Activated CD4-positive, alpha-beta T cell treated with anti-CD3 and anti-CD28 coated beads, Interleukin-2, Interleukin-4, amounts not matched to agents 100 ng/mL and 50 ng/mL, durations not matched to agents 16 hours and 8 hours (primary cell): ENCODE measurements around the gene ALS2CL.
A peak's percentile ranks its signal among the peaks of the same experiment; 100 is the strongest.
"Not testable (repeated sequence)": the region's sequence is repeated elsewhere in the genome, so short reads cannot be mapped to it uniquely, and the experiment has no call there.

Source experiments
- DNase-seq: peaks from one replicate; pipeline ENCODE4 v3.0.0-alpha.2; 2020; ENCODE audit warnings: low spot score

Gene ALS2CL

GRCh38 chr3:46715507-46716175 lies 22.2 kb upstream of the ALS2CL start:
- DNase-seq: no peak

GRCh38 chr3:46714728-46715506 lies 21.4 kb upstream of the ALS2CL start:
- DNase-seq: no peak

- DNase-seq: peak; percentile 62
Measured at GRCh38 chr3:46713898-46714552, 20.5 kb upstream of the ALS2CL start.

- no peak for DNase-seq
Measured at GRCh38 chr3:46713050-46713897, 19.8 kb upstream of the ALS2CL start.

- DNase-seq: no peak
Measured at GRCh38 chr3:46712191-46713049, 18.9 kb upstream of the ALS2CL start.

- no peak for DNase-seq
Measured at GRCh38 chr3:46711760-46712159, 18.3 kb upstream of the ALS2CL start.

- DNase-seq: no peak
Measured at GRCh38 chr3:46711305-46711704, 17.8 kb upstream of the ALS2CL start.

GRCh38 chr3:46710671-46711295 lies 17.3 kb upstream of the ALS2CL start:
- no peak for DNase-seq

- no peak for DNase-seq
Measured at GRCh38 chr3:46710229-46710628, 16.8 kb upstream of the ALS2CL start.

- DNase-seq: no peak
Measured at GRCh38 chr3:46709721-46710120, 16.2 kb upstream of the ALS2CL start.

GRCh38 chr3:46709157-46709654 lies 15.7 kb upstream of the ALS2CL start:
- no peak for DNase-seq

- DNase-seq: no peak
Measured at GRCh38 chr3:46708401-46709156, 15.1 kb upstream of the ALS2CL start.

GRCh38 chr3:46707601-46708011 lies 14.1 kb upstream of the ALS2CL start:
- DNase-seq: no peak

- DNase-seq: no peak
Measured at GRCh38 chr3:46706771-46707582, 13.5 kb upstream of the ALS2CL start.

GRCh38 chr3:46705751-46706552 lies 12.5 kb upstream of the ALS2CL start:
- DNase-seq: no peak

- peak; percentile 71 for DNase-seq
Measured at GRCh38 chr3:46705022-46705530, 11.6 kb upstream of the ALS2CL start.

GRCh38 chr3:46704346-46704745 lies 10.9 kb upstream of the ALS2CL start:
- DNase-seq: not testable (repeated sequence)

GRCh38 chr3:46703013-46703520 lies 9.6 kb upstream of the ALS2CL start:
- DNase-seq: no peak
